Measurements from ENCODE around the gene SPINK9.

Gene SPINK9

DNA sequence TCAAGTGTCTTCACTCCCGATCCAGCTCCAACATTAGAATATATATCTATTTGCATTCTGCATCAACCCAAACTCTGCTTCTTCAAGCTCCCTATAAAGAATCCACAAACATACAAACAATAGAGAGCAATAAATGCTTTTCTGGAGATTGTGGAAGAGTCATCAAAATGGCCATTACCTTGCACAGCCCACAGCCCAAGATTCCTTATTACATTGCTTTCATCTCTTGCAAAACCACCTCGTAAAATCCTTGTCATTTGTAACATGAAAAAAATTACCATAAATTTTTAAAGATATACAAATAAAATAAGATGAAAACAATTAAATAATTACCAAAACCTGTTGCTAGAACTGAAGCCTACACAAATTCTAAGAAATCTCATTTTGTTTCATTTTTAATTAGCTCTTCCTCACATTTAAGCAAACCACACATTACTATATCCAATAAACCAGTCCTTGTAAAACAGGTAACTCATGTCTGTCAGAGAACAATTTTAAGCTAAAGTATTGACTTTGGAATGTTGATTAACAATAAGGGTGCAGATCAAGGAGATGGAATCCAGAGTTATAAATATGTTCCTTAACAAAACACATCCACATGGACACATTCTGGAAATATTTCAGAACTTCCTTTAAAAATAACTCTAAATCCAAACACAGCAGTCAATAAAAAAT, 7.1 kb downstream of the SPINK9 start:
- no peaks in the 10 kb centered on the region for H3K36me3 ChIP-seq (ENCODE audit: insufficient read depth, low read length)
- H3K4me1 ChIP-seq (ENCODE audit: insufficient read depth, low read length): no peaks in the 10 kb centered on the region
- H3K9me3 ChIP-seq (ENCODE audit: control insufficient read depth, insufficient read depth, low read length): no peaks in the 10 kb centered on the region
- no peak overlapping the region for H3K9ac ChIP-seq (ENCODE audit: low read depth, low read length)

GRCh38 chr5:148343046-148343407, 7.7 kb downstream of the SPINK9 start:
- H3K9me3 ChIP-seq (ENCODE audit: control insufficient read depth, insufficient read depth, low read length): no peaks in the 10 kb centered on the region
- H3K4me1 ChIP-seq (ENCODE audit: insufficient read depth, low read length): no peaks in the 10 kb centered on the region
- H3K9ac ChIP-seq (ENCODE audit: low read depth, low read length): no peak overlapping the region
- H3K36me3 ChIP-seq (ENCODE audit: insufficient read depth, low read length): no peaks in the 10 kb centered on the region

GRCh38 chr5:148343603-148344487, 8.5 kb downstream of the SPINK9 start:
- H3K4me1 ChIP-seq (ENCODE audit: insufficient read depth, low read length): no peaks in the 10 kb centered on the region
- H3K36me3 ChIP-seq (ENCODE audit: insufficient read depth, low read length): no peaks in the 10 kb centered on the region
- no peak overlapping the region for H3K9ac ChIP-seq (ENCODE audit: low read depth, low read length)
- H3K9me3 ChIP-seq (ENCODE audit: control insufficient read depth, insufficient read depth, low read length): no peaks in the 10 kb centered on the region

DNA sequence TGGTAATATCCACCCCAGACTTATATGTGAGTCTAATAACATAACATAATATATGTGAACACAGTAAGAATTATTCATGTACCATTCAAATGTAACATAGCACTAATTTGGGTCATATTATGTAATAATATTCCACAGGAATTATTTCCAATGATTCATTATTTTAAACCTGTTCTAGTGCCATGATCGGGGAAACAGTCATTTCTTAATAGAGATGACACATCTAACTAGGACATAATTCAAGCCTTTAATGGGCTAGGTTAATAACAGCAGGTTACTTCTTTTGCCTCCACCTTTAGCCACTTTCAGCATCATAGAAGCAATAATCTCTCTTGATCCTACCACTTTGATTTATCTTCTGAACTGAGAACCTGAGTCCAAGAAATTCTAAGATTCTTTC, 12.3 kb downstream of the SPINK9 start:
- Histone ChIP-seq H3K36me3 (ENCODE audit: insufficient read depth, low read length) (no peaks in the 10 kb centered on the region), H3K4me1 (ENCODE audit: insufficient read depth, low read length) (no peaks in the 10 kb centered on the region), H3K9ac (ENCODE audit: low read depth, low read length) (no peak overlapping the region), H3K9me3 (ENCODE audit: control insufficient read depth, insufficient read depth, low read length) (no peaks in the 10 kb centered on the region)

GRCh38 chr5:148352696-148353095, 17.3 kb downstream of the SPINK9 start:
- no peaks in the 10 kb centered on the region for H3K9me3 ChIP-seq (ENCODE audit: control insufficient read depth, insufficient read depth, low read length)
- H3K9ac ChIP-seq (ENCODE audit: low read depth, low read length): no peak overlapping the region
- H3K36me3 ChIP-seq (ENCODE audit: insufficient read depth, low read length): no peaks in the 10 kb centered on the region

GRCh38 chr5:148353634-148354033, 18.3 kb downstream of the SPINK9 start:
- H3K9ac ChIP-seq (ENCODE audit: low read depth, low read length): no peak overlapping the region
- H3K4me1 ChIP-seq (ENCODE audit: insufficient read depth, low read length): no peaks in the 10 kb centered on the region
- no peaks in the 10 kb centered on the region for H3K36me3 ChIP-seq (ENCODE audit: insufficient read depth, low read length)
- H3K9me3 ChIP-seq (ENCODE audit: control insufficient read depth, insufficient read depth, low read length): no peaks in the 10 kb centered on the region

More at GRCh38 chr5:148352696-148353095, 17.3 kb downstream of the SPINK9 start:
- no peaks in the 10 kb centered on the region for H3K4me1 ChIP-seq (ENCODE audit: insufficient read depth, low read length)

DNA sequence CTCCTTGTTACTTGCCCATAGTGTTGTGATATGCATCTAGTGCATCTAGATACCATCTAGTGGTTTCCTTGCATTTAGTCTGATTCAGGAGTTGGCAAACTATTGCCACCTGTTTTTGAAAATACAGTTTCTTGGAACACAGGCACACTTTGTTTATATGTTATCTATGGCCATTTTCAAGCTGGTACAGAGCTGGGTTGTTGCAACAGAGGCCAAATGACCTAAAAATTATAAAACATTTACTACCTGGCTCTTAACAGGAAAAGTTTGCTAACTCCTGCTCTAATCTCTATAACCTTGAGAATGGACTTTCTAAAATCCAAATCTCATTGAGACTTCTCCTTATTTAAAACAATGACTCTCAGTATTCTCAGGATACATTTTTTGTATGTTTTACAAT, 29.0 kb downstream of the SPINK9 start:
- no peaks in the 10 kb centered on the region for H3K9me3 ChIP-seq (ENCODE audit: control insufficient read depth, insufficient read depth, low read length)
- no peaks in the 10 kb centered on the region for H3K36me3 ChIP-seq (ENCODE audit: insufficient read depth, low read length)
- H3K9ac ChIP-seq (ENCODE audit: low read depth, low read length): no peak overlapping the region
- no peaks in the 10 kb centered on the region for H3K4me1 ChIP-seq (ENCODE audit: insufficient read depth, low read length)

DNA sequence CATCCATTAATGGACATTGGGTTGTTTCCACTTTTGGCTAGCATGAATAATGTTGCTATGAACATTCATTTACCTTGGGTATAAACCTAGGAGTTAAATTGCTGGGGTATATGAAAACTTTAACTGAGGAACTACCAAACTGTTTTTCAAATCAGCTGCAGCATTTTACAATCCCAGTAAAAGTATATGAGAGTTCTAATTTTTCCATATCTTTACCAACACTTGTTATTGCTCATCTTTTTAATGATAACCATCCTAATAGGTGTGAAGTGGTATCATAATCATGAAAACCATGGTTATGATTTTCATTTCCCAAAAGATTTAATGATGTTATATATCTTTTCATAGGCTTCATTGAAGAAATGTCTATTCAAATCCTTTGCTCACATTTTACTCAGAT, 32.9 kb downstream of the SPINK9 start:
- Histone ChIP-seq H3K4me1 (ENCODE audit: insufficient read depth, low read length) (no peaks in the 10 kb centered on the region), H3K9ac (ENCODE audit: low read depth, low read length) (no peak overlapping the region), H3K9me3 (ENCODE audit: control insufficient read depth, insufficient read depth, low read length) (no peaks in the 10 kb centered on the region), H3K36me3 (ENCODE audit: insufficient read depth, low read length) (no peaks in the 10 kb centered on the region)

GRCh38 chr5:148372166-148372725, 36.9 kb downstream of the SPINK9 start:
- H3K4me1 ChIP-seq (ENCODE audit: insufficient read depth, low read length): 0 out of 2 replicates have a peak, but pooled peaks cover 4% of the 10 kb centered on the region
- H3K9me3 ChIP-seq (ENCODE audit: control insufficient read depth, insufficient read depth, low read length): no peaks in the 10 kb centered on the region
- no peaks in the 10 kb centered on the region for H3K36me3 ChIP-seq (ENCODE audit: insufficient read depth, low read length)
- H3K9ac ChIP-seq (ENCODE audit: low read depth, low read length): no peak overlapping the region

DNA sequence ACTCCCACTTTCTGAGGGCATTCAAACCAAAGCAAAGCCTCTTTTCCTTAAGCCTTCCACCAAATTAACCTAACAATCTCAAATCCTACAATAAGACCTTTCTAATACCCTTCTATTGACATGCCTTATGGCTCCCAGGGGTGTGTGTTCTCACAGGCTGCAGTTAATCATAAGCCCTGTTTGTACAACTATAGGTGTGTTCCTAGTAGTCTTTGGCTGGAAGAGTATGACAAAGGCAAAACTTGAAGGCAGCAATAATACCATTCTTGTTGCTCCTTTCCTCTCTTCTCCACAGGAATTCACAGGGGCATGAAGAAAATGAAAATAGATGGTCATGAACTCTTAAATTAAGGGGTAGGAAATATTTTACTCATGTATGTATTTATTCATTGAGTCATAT, 37.5 kb downstream of the SPINK9 start:
- Histone ChIP-seq H3K9me3 (ENCODE audit: control insufficient read depth, insufficient read depth, low read length) (no peaks in the 10 kb centered on the region), H3K36me3 (ENCODE audit: insufficient read depth, low read length) (no peaks in the 10 kb centered on the region), H3K4me1 (ENCODE audit: insufficient read depth, low read length) (0 out of 2 replicates have a peak, but pooled peaks cover 4% of the 10 kb centered on the region), H3K9ac (ENCODE audit: low read depth, low read length) (no peak overlapping the region)

GRCh38 chr5:148374690-148375360, 39.5 kb downstream of the SPINK9 start:
- Histone ChIP-seq H3K36me3 (ENCODE audit: insufficient read depth, low read length) (no peaks in the 10 kb centered on the region), H3K9ac (ENCODE audit: low read depth, low read length) (no peak overlapping the region), H3K4me1 (ENCODE audit: insufficient read depth, low read length) (0 out of 2 replicates have a peak, but pooled peaks cover 4% of the 10 kb centered on the region)

DNA sequence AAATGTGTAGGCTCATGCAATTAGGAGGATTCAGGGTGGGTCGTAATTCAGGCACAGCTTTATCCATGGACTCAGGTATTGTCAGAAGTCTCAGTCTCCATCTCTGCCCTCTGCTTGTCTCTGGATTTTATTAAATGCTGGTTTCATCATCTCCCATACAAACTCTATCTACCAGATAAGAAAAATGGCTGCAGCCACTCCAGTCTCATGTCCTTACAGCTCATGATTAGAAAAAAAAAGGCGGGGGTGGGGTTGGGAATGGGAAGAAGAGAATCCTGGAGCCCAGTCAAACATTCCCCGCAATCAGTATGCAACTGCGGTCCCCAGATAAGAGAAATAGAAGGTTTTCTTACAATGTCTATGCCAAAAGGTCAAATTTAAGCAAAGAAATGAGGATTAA, 40.8 kb downstream of the SPINK9 start:
- 0 out of 2 replicates have a peak, but pooled peaks cover 4% of the 10 kb centered on the region for H3K4me1 ChIP-seq (ENCODE audit: insufficient read depth, low read length)
- no peaks in the 10 kb centered on the region; the same call in 1 of the 2 replicates for H3K9me3 ChIP-seq (ENCODE audit: control insufficient read depth, insufficient read depth, low read length)
- H3K36me3 ChIP-seq (ENCODE audit: insufficient read depth, low read length): no peaks in the 10 kb centered on the region
- H3K9ac ChIP-seq (ENCODE audit: low read depth, low read length): no peak overlapping the region

More at GRCh38 chr5:148374690-148375360, 39.5 kb downstream of the SPINK9 start:
- H3K9me3 ChIP-seq (ENCODE audit: control insufficient read depth, insufficient read depth, low read length): no peaks in the 10 kb centered on the region; the same call in 1 of the 2 replicates

DNA sequence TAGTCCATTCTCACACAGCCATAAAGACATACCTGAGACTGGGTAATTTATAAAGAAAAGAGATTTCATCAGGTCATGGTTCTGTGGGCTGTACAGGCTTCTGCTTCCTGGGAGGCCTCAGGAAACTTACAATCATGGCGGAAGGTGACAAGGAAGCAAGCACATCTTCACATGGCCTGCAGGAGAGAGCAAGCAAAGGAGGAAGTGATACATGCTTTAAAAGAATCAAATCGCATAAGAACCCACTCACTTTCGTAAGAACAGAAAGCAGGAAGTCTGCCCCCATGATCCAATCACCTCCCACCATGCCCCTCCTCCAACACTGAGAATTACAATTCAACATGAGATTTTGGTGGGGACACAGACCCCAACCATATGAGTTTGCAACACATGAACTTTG, 43.3 kb downstream of the SPINK9 start:
- no peaks in the 10 kb centered on the region; the same call in 1 of the 2 replicates for H3K9me3 ChIP-seq (ENCODE audit: control insufficient read depth, insufficient read depth, low read length)
- H3K9ac ChIP-seq (ENCODE audit: low read depth, low read length): no peak overlapping the region
- H3K4me1 ChIP-seq (ENCODE audit: insufficient read depth, low read length): peaks cover 4% of the 10 kb centered on the region; the same call in 1 of the 2 replicates
- no peaks in the 10 kb centered on the region for H3K36me3 ChIP-seq (ENCODE audit: insufficient read depth, low read length)

GRCh38 chr5:148379340-148379739, 44.0 kb downstream of the SPINK9 start:
- Histone ChIP-seq H3K9me3 (ENCODE audit: control insufficient read depth, insufficient read depth, low read length) (no peaks in the 10 kb centered on the region; the same call in 1 of the 2 replicates), H3K4me1 (ENCODE audit: insufficient read depth, low read length) (peaks cover 3% of the 10 kb centered on the region; the same call in 1 of the 2 replicates), H3K36me3 (ENCODE audit: insufficient read depth, low read length) (no peaks in the 10 kb centered on the region), H3K9ac (ENCODE audit: low read depth, low read length) (no peak overlapping the region)
